OCI-LY3 (cell line): ENCODE data around the gene GLB1L.

Source experiments
- EZH2phosphoT487 ChIP-seq: fragments of 200-600 bp; shearing (Covaris generic); IDR thresholded peaks from 2 replicates; pipeline ENCODE4 v1.6.1; 2018; ENCODE audit warnings: antibody characterized with exemption, mixed run types, low read depth
- TF ChIP-seq, protein P1 (sequence below): fragments of 200-600, 300-600 bp; sonication (generic); IDR thresholded peaks from 2 replicates; pipeline ENCODE4 v1.5.1; 2014; ENCODE audit warnings: antibody characterized with exemption, low read length, low read depth

DNA sequence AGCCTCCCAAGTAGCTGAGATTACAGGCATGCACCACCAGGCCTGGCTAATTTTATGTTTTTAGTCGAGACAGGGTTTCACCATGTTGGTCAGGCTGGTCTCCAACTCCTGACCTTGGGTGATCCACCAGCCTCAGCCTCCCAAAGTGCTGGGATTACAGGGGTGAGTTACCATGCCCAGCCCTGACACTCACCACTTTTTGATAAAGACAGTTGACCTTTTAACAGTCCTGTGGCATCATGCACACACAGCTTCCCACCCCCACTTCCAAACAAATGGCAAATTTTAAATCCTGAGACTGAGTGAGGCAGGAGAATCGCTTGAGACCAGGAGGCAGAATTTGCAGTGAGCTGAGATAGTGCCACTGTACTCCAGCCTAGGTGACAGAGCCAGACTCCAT lies 27.8 kb upstream of the GLB1L start:
- TF ChIP-seq, protein P1, sequence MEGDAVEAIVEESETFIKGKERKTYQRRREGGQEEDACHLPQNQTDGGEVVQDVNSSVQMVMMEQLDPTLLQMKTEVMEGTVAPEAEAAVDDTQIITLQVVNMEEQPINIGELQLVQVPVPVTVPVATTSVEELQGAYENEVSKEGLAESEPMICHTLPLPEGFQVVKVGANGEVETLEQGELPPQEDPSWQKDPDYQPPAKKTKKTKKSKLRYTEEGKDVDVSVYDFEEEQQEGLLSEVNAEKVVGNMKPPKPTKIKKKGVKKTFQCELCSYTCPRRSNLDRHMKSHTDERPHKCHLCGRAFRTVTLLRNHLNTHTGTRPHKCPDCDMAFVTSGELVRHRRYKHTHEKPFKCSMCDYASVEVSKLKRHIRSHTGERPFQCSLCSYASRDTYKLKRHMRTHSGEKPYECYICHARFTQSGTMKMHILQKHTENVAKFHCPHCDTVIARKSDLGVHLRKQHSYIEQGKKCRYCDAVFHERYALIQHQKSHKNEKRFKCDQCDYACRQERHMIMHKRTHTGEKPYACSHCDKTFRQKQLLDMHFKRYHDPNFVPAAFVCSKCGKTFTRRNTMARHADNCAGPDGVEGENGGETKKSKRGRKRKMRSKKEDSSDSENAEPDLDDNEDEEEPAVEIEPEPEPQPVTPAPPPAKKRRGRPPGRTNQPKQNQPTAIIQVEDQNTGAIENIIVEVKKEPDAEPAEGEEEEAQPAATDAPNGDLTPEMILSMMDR = no peak
- TF ChIP-seq EZH2phosphoT487 = no peak
